HepG2 (cell line): ENCODE measurements around the gene MITF.

Experiments
- CEBPZ ChIP-seq: IDR thresholded peaks from 2 replicates; pipeline ENCODE4 v1.6.1; 2012; ENCODE audit warnings: low read length, improper control_type of control experiment
- CTCF ChIP-seq: sonication (generic); formaldehyde crosslinking; IDR thresholded peaks from 2 replicates; pipeline ENCODE4 v1.5.0; 2020; ENCODE audit warnings: mild to moderate bottlenecking, missing genetic modification reagents, moderate library complexity
- ZNF121 ChIP-seq: sonication (generic); formaldehyde crosslinking; IDR thresholded peaks from 2 replicates; pipeline ENCODE4 v1.5.0; 2020; ENCODE audit warnings: mild to moderate bottlenecking, missing genetic modification reagents
- ZNF337 ChIP-seq: sonication (generic); formaldehyde crosslinking; IDR thresholded peaks from 2 replicates; pipeline ENCODE4 v1.5.1; 2020; ENCODE audit warnings: missing genetic modification reagents, low read depth, mild to moderate bottlenecking, borderline replicate concordance

- TF ChIP-seq CTCF (no peak), ZNF337 (no peak), CEBPZ (no peak), ZNF121 (CRISPR knock-in tag) (no peak)
Measured at GRCh38 chr3:69906351-69906966, 167.2 kb downstream of the MITF start.
